Subcutaneous adipose tissue (tissue), 4 donors: ENCODE data around the gene RNASE3. TPM values are rescaled to one million over a fixed set of nuclear protein-coding genes. Genes with fewer than 3 reads are reported as not detected.
"Not testable (repeated sequence)": the region's sequence is repeated elsewhere in the genome, so short reads cannot be mapped to it uniquely, and the experiment has no call there.

ENCODE experiments used
- total RNA-seq, 4 donors: library from RNA; depleted of rRNA; stranded (reverse); fragments of >200 nt; gene quantifications; one replicate each; pipeline ENCODE4 v1.1.0, GENCODE V29; 2016
- TF ChIP-seq, protein P1 (sequence below): fragments of 450-650 bp; IDR thresholded peaks from one replicate; pipeline ENCODE4 v1.5.1; 2016; ENCODE audit warnings: low read depth, mild to moderate bottlenecking, control low read depth, antibody characterized with exemption, moderate library complexity

Gene RNASE3
- not detected for total RNA-seq

DNA sequence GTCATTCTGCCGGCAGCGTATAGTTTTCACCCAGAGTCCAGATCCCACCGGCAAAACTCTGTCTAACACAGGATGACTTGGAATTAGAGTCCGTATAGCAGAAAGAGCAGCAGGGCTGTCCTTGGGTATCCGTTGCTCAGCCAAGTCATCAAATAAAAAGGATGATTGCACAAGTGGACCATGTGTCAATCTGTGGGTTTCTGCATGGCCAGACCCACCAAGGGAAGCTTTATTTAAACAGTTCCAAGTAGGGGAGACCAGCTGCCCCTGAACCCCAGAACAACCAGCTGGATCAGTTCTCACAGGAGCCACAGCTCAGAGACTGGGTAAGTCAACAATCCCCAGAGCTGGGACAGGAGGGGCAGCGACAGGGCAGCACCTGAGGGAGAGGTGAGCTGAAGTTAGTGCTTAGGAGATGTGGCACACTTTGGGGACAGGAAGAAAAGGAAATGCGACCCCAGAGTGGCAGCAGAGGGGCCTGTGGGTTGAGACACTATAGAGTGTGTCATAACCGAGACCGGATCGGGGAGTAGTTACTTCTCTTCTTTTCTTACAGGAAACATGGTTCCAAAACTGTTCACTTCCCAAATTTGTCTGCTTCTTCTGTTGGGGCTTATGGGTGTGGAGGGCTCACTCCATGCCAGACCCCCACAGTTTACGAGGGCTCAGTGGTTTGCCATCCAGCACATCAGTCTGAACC is at the start of gene RNASE3:
TSS of gene RNASE3 (plus strand) at position 260 of the 700 bp plus-strand sequence. CDS start at position 562, 302 bp downstream.
- TF ChIP-seq, protein P1, sequence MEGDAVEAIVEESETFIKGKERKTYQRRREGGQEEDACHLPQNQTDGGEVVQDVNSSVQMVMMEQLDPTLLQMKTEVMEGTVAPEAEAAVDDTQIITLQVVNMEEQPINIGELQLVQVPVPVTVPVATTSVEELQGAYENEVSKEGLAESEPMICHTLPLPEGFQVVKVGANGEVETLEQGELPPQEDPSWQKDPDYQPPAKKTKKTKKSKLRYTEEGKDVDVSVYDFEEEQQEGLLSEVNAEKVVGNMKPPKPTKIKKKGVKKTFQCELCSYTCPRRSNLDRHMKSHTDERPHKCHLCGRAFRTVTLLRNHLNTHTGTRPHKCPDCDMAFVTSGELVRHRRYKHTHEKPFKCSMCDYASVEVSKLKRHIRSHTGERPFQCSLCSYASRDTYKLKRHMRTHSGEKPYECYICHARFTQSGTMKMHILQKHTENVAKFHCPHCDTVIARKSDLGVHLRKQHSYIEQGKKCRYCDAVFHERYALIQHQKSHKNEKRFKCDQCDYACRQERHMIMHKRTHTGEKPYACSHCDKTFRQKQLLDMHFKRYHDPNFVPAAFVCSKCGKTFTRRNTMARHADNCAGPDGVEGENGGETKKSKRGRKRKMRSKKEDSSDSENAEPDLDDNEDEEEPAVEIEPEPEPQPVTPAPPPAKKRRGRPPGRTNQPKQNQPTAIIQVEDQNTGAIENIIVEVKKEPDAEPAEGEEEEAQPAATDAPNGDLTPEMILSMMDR: not testable (repeated sequence)

DNA sequence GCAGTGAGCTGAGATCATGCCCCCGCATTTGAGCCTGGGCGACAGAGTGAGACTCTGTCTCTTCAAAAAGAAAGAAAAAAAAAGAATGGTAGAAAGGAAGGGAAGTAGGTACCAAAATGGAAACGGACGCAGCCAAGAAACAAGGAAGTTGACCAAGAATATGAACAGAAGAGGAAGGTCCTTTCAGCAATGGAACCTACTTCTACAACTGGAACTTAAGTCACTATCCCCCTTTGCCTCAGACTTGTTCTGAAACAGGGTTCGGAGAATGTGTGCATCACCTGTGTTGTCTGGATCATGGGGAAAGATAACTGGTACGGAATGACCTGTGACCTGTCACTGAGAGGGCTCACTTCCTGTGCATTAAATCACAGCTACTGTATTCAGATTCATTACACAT is 44.6 kb upstream of the RNASE3 start:
- TF ChIP-seq, protein P1: no peak

DNA sequence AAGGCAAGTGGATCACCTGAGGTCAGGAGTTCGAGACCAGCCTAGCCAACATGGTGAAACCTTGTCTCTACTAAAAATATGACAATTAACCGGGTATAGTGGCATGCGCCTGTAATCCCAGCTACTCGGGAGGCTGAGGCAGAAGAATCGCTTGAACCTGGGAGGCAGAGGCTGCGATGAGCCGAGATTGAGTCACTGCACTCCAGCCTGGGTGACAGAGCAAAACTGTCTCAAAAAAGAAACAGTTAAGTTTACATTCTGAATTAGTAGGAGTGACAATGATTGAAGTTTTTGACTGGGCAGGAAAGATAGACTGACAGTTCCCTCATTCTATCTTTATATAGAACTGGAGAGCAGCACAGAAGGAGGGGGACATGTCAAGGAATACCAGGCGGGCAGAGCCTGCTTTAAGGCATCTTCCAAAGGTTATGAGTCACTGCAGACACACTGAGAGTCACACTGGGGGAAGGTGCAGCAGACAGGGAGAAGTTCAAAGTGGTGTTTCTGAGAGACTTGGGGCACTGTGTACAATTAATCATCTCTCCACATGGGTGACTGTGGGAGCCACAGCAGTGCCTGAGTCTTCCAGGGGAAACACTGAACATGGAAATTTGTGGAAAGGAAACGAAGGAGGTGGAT is 42.8 kb upstream of the RNASE3 start:
- TF ChIP-seq, protein P1: no peak

DNA sequence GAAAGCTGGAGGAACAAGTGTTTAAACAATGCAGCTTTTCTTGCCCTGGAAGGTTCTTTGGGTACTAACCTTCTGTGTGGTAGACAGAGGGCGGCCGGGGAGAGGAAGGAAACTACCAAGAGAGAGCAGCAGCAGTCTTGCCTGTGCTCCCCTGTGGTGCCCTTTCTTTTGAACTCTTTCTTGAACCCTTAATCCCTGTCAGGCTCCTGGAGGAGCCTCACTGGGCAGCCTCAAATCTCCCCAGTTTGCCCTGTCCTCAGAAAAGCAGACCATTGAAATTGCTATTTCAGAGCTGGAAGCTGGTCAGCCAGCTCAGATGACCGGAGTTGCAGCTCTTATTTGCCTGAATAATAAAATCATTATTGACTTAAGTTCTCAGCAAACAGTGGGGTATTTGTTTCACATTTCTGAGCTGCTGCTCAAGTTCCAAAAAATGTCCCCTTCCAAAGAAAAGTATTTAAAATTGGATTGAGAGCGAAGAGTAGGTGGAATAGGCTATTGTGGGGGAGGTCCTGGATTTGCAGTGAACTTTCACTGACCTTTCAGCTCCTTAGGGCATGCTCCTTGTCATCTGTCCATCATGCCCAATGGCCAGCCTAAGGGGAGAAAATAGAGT is 42.1 kb upstream of the RNASE3 start:
- TF ChIP-seq, protein P1: no peak

DNA sequence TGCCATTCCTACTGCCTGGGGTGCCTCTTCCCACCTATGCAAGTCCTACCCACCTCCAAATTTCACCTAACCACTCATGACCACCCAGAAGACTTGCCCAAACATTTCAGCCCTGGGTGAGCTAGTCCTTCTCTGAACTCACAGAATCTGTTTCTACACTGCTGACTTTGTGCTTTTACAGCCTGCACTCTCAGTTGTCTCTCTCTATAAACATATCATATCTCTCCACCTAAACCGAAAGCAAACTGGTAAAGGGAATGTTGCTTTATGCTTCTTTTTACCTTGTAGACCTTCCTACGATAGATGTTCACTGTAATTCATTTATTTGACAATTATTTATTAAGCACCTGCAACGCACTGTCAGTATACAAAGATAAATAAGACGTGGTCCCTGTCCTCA is 38.1 kb upstream of the RNASE3 start:
- TF ChIP-seq, protein P1: no peak

DNA sequence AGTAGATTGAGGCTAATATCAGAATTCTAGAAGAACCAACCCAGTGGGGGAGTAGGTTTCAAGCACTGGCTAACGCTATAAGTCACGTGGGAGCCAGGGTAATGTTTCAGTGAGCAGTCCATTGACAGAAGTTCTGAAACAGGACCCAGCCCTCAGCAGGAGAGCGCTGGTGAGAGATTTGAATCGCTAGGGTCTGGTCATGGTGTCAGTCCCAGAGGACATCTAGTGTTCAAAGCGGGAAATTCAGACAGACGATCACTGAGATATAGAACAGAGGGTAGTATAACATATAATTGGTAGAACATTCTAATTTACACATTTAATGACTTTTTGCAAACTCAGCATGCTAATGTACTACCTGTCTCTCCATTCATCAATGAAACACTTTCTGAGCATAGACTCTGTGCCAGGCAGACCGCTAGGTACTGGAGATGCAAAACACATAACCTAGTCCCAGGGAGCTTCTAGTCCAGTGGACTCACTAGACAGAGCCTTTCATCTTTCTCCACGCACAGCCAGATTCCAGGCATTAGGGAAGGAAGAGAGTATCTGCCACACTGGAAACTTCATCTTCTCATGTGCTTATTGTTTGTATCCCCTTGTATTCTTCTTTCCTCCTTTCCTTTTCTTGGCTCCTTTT is 35.4 kb upstream of the RNASE3 start:
- TF ChIP-seq, protein P1: no peak

DNA sequence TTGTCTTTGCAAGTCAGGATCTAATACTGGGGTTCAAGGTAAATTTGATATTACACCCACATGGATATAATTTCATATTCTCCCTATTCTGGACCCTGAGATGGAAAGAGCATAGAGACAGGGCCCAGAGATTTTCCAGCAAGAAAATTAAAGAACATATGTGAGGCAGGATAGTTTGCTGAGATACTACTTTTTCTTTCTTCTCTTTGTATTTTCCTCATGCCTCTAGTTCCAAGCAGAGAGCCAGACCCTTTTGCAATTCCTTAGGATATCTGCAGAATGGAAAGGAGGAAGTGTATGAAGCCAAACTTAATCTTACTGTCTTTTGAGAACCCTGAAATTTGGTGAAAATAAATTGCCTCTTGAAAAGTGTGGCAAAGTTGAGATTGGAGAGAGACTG is 34.0 kb upstream of the RNASE3 start:
- TF ChIP-seq, protein P1: no peak
